K562 (cell line): ENCODE measurements around the gene TMEM131L. TPM values are rescaled to one million over a fixed set of nuclear protein-coding genes. Genes with fewer than 3 reads are reported as not detected.
A peak's percentile ranks its signal among the peaks of the same experiment; 100 is the strongest.

Experiments
- ARID4B ChIP-seq: sonication (generic); formaldehyde crosslinking; IDR thresholded peaks from 2 replicates; pipeline ENCODE4 v1.8.0; 2022; ENCODE audit warnings: mild to moderate bottlenecking, missing genetic modification reagents
- EGR1 ChIP-seq: fragments of 450-650 bp; conservative IDR thresholded peaks from 2 replicates; pipeline ENCODE4 v1.6.1; 2017; ENCODE audit warnings: mild to moderate bottlenecking
- EHMT2 ChIP-seq: fragments of 450-650 bp; IDR thresholded peaks from 2 replicates; pipeline ENCODE4 v1.6.1; 2018; ENCODE audit warnings: antibody characterized with exemption
- HDAC3 ChIP-seq: fragments of 450-650 bp; IDR thresholded peaks from 2 replicates; pipeline ENCODE4 v1.6.1; 2018; ENCODE audit warnings: borderline replicate concordance, mild to moderate bottlenecking, moderate library complexity; ENCODE audit not compliant: partially characterized antibody
- HDGF ChIP-seq: fragments of 450-650 bp; IDR thresholded peaks from 2 replicates; pipeline ENCODE4 v1.6.1; 2016
- NEUROD1 ChIP-seq: fragments of 150-350 bp; IDR thresholded peaks from 2 replicates; pipeline ENCODE4 v1.6.1; 2014; ENCODE audit warnings: borderline replicate concordance, low read length, low read depth; ENCODE audit not compliant: partially characterized antibody
- NFE2 ChIP-seq: IDR thresholded peaks from 2 replicates; pipeline ENCODE4 v1.6.1; 2014; ENCODE audit warnings: antibody characterized with exemption, low read depth
- PML ChIP-seq: IDR thresholded peaks from 2 replicates; pipeline ENCODE4 v1.6.1; 2012; ENCODE audit warnings: low read length, inconsistent platforms
- POLR2AphosphoS5 ChIP-seq: IDR thresholded peaks from 2 replicates; pipeline ENCODE4 v1.6.1; 2011; ENCODE audit warnings: mild to moderate bottlenecking, low read depth, low read length, moderate library complexity; ENCODE audit not compliant: control insufficient read depth, insufficient read depth
- RREB1 ChIP-seq: fragments of 250-450 bp; sonication (Bioruptor Pico); IDR thresholded peaks from 2 replicates; pipeline ENCODE4 v1.4.0; 2020
- ZNF384 ChIP-seq: IDR thresholded peaks from 2 replicates; pipeline ENCODE4 v1.6.1; 2012; ENCODE audit warnings: low read depth, low read length, improper control_type of control experiment
- polyA plus RNA-seq, 8 experiments: library from polyadenylated mRNA; depleted of rRNA in 4 of 8; stranded (reverse) in 5 of 8; unstranded in 3 of 8; fragments of >200 nt; fragmentation: Nextera tagmentation in 2 of 8; fragmentation: Illumina TruSeq in 1 of 8; extraction: Ambion mirVana in 2 of 8; extraction: Trizol in 1 of 8; gene quantifications; 2 replicates each; pipeline versions ENCODE4 v1.2.1 to v1.2.3, GENCODE V29; 2011 to 2014; ENCODE audit warnings: inconsistent platforms in 1 of 8, missing spikeins in 1 of 8
- total RNA-seq, 7 experiments: library from RNA; depleted of rRNA in 6 of 7; stranded (reverse); fragments of >200 nt in 6 of 7; fragmentation: Illumina TruSeq in 2 of 7; extraction: Trizol in 2 of 7; gene quantifications; 2 replicates each; pipeline versions ENCODE4 v1.2.1 to v1.2.3, GENCODE V29; 2011 to 2021; ENCODE audit warnings: low replicate concordance in 1 of 7
- TF ChIP-seq, protein P1 (sequence below): sonication (generic); formaldehyde crosslinking; IDR thresholded peaks from 2 replicates; pipeline ENCODE4 v1.8.0; 2022; ENCODE audit warnings: missing genetic modification reagents, mild to moderate bottlenecking, borderline replicate concordance
- TF ChIP-seq, protein P2 (sequence below): sonication (generic); formaldehyde crosslinking; IDR thresholded peaks from 2 replicates; pipeline ENCODE4 v1.9.0; 2022; ENCODE audit warnings: mild to moderate bottlenecking, missing genetic modification reagents

TMEM131L gene
- total and polyA plus RNA-seq, 9 of the 15 experiments (the other 6 are each of a cell fraction or from before 2014, with no cell fraction given): 1.2 to 20.8 (median 12.9) TPM

DNA sequence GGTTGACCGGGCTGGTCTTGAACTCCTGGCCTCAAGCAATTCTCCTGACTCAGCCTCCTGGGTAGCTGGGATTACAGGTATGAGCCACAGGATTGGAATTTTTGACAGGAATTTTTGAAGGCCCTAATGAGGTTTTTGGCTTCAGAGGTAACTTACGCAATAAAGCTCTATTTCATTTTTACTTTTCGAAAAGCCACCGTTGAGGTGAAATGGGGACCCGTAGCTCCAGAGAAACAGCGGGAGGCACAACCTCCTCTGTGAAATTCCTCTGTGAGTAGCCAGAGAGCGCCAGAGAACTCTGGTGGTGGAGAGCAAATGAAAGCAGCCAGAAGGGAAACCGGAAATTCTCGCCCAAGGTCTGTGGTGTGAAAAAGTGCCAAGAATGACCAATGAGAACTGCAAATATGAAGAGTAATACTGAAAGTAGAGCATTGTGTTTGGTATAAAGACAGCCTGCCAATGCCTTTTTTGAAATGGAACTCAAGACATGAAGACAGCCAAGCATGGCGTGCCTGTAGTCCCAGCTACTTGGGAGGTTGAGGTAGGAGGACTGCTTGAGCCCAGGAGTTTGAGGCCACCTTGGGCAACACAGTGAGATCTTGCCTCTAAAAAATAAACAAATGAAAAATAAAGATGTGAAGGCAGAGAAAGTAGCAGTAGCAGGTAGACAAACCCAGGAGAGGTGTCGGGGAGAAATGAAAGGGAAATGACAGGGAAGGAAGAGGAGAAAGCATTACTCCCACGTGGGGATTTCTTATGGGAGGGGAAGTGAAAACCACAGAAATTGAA, 33.0 kb upstream of the TMEM131L start (continued):
- no peak for TF ChIP-seq RREB1 (CRISPR knock-in tag)
- peak; percentile 79; the same call in 1 of the 2 replicates for TF ChIP-seq EHMT2
- no peak for TF ChIP-seq HDAC3
- TF ChIP-seq HDGF: 0 out of 2 replicates have a peak, but pooled peaks have one; percentile 26
- no peak for TF ChIP-seq PML
- TF ChIP-seq, protein P1, sequence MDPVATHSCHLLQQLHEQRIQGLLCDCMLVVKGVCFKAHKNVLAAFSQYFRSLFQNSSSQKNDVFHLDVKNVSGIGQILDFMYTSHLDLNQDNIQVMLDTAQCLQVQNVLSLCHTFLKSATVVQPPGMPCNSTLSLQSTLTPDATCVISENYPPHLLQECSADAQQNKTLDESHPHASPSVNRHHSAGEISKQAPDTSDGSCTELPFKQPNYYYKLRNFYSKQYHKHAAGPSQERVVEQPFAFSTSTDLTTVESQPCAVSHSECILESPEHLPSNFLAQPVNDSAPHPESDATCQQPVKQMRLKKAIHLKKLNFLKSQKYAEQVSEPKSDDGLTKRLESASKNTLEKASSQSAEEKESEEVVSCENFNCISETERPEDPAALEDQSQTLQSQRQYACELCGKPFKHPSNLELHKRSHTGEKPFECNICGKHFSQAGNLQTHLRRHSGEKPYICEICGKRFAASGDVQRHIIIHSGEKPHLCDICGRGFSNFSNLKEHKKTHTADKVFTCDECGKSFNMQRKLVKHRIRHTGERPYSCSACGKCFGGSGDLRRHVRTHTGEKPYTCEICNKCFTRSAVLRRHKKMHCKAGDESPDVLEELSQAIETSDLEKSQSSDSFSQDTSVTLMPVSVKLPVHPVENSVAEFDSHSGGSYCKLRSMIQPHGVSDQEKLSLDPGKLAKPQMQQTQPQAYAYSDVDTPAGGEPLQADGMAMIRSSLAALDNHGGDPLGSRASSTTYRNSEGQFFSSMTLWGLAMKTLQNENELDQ (CRISPR knock-in tag): no peak
- TF ChIP-seq ZNF384: 0 out of 2 replicates have a peak, but pooled peaks have one; percentile 11
- no peak for TF ChIP-seq NFE2
- TF ChIP-seq, protein P2, sequence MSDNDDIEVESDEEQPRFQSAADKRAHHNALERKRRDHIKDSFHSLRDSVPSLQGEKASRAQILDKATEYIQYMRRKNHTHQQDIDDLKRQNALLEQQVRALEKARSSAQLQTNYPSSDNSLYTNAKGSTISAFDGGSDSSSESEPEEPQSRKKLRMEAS (CRISPR knock-in tag): peak; percentile 34; the same call in 1 of the 2 replicates
- TF ChIP-seq NEUROD1: no peak
- no peak for TF ChIP-seq POLR2AphosphoS5
- no peak for TF ChIP-seq EGR1
- no peak for TF ChIP-seq ARID4B (CRISPR knock-in tag)
